Measurements from ENCODE around the gene KHDC4.

Gene KHDC4

DNA sequence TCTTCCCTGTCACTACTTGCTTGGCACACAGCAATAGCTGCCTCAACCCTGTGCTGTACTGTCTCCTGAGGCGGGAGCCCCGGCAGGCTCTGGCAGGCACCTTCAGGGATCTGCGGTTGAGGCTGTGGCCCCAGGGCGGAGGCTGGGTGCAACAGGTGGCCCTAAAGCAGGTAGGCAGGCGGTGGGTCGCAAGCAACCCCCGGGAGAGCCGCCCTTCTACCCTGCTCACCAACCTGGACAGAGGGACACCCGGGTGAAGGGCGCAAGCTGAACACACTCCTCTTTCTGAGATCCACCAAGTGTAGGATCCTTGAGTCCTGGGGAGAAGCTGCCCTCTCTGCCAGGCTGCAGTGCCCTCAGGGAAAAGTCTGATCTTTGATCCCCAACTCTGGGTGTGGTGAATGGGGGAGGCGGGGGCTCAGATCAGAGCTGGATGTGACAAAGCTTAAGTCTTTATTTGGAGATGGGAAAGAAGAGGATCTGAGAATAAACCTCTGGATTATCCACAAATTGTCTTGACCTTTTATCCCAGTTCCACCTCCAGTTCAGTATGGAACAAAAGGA is 8.4 kb upstream of the KHDC4 start:
- no peak overlapping the region for H3K4me3 ChIP-seq (ENCODE audit: low read depth, low read length)
- TF ChIP-seq, protein P1, sequence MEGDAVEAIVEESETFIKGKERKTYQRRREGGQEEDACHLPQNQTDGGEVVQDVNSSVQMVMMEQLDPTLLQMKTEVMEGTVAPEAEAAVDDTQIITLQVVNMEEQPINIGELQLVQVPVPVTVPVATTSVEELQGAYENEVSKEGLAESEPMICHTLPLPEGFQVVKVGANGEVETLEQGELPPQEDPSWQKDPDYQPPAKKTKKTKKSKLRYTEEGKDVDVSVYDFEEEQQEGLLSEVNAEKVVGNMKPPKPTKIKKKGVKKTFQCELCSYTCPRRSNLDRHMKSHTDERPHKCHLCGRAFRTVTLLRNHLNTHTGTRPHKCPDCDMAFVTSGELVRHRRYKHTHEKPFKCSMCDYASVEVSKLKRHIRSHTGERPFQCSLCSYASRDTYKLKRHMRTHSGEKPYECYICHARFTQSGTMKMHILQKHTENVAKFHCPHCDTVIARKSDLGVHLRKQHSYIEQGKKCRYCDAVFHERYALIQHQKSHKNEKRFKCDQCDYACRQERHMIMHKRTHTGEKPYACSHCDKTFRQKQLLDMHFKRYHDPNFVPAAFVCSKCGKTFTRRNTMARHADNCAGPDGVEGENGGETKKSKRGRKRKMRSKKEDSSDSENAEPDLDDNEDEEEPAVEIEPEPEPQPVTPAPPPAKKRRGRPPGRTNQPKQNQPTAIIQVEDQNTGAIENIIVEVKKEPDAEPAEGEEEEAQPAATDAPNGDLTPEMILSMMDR (IDR thresholded peaks at IDR 0.05; ENCODE audit: low read depth, low read length, missing control alignments) = no peak
- in situ Hi-C loops (cut with HindIII; ENCODE audit: low sequenced_read_pairs) = no loop called here
- no peak for DNase-seq (ENCODE audit: low read depth)

DNA sequence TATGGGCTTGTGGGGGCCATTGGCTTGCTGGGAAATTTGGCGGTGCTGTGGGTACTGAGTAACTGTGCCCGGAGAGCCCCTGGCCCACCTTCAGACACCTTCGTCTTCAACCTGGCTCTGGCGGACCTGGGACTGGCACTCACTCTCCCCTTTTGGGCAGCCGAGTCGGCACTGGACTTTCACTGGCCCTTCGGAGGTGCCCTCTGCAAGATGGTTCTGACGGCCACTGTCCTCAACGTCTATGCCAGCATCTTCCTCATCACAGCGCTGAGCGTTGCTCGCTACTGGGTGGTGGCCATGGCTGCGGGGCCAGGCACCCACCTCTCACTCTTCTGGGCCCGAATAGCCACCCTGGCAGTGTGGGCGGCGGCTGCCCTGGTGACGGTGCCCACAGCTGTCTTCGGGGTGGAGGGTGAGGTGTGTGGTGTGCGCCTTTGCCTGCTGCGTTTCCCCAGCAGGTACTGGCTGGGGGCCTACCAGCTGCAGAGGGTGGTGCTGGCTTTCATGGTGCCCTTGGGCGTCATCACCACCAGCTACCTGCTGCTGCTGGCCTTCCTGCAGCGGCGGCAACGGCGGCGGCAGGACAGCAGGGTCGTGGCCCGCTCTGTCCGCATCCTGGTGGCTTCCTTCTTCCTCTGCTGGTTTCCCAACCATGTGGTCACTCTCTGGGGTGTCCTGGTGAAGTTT is 7.8 kb upstream of the KHDC4 start:
- in situ Hi-C loops (cut with HindIII; ENCODE audit: low sequenced_read_pairs) = no loop called here
- no peak overlapping the region for H3K4me3 ChIP-seq (ENCODE audit: low read depth, low read length)
- TF ChIP-seq, protein P1 (IDR thresholded peaks at IDR 0.05; ENCODE audit: low read depth, low read length, missing control alignments) = no peak
- no peak for DNase-seq (ENCODE audit: low read depth)

DNA sequence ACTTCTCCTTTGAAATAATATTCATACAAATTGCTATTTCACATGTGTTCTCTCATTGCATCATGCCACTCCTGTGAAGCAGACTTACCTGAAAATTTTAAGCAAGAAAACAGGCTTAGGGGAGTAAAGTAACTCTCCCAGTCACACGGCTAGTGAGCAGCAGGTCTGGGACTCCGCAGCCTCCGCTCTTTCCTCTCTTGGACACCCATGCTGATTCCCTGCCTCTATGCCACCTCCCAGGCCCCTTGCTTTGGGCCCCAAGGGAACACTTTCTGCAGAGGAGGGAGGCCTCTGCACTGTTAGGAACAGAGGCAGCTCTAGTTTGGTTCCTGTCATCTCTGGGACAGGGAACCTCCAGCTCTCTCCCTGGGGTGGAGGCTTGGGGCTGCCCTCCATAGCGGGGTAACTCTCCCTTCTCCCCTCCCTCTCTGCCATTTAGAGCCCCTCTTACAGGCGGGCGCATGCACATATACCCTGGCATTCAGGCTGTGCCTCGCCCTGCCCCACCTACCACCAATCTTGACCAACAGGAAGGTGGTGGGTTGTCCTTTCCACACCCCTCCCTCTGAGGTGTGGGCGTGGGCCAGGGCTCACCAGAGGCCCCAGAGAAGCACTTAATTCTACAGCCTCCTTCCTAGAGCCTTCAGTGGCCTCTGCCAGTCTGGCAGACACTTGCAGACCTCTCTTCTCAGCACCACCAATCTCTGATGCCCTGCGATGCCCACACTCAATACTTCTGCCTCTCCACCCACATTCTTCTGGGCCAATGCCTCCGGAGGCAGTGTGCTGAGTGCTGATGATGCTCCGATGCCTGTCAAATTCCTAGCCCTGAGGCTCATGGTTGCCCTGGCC is 7.0 kb upstream of the KHDC4 start, which contains the start of gene RXFP4:
Gene RXFP4, plus strand, starts transcription at position 646 of the 852 bp plus-strand sequence. Its CDS starts 72 bp downstream, at position 718.
- H3K4me3 ChIP-seq (ENCODE audit: low read depth, low read length) = no peak within 1 kb of the TSS
- in situ Hi-C loops (cut with HindIII; ENCODE audit: low sequenced_read_pairs) = no loop called here
- TF ChIP-seq, protein P1 (IDR thresholded peaks at IDR 0.05; ENCODE audit: low read depth, low read length, missing control alignments) = no peak
- DNase-seq (ENCODE audit: low read depth) = no peak

DNA sequence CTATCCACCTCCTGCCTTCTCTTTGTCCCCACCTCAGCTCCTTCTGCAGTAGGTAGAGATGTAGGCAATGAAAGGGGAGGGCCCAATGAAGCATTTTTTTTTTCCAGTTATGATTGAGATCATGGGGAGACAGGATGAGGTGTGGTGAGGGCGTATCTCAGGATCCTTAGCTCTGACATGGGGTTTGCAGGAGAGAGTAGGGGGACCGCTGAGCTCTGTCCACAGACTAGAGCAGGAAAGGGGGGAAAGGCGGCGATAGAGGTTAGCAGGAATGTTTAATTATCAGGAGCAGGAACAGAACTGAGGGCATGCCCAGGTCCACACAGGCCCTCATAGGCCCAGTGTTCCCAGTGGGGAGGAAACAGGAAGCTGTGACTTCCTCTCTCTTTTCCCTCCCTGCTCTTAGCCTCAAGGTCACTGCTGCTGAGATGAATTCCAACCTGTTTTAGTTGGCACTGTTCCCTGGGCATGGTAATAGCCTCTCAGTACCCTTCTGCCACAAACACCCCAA is 6.3 kb upstream of the KHDC4 start:
- in situ Hi-C loops (cut with HindIII; ENCODE audit: low sequenced_read_pairs) = no loop called here
- TF ChIP-seq, protein P1 (IDR thresholded peaks at IDR 0.05; ENCODE audit: low read depth, low read length, missing control alignments) = no peak
- DNase-seq (ENCODE audit: low read depth) = peak; percentile 6
- no peak overlapping the region for H3K4me3 ChIP-seq (ENCODE audit: low read depth, low read length)

DNA sequence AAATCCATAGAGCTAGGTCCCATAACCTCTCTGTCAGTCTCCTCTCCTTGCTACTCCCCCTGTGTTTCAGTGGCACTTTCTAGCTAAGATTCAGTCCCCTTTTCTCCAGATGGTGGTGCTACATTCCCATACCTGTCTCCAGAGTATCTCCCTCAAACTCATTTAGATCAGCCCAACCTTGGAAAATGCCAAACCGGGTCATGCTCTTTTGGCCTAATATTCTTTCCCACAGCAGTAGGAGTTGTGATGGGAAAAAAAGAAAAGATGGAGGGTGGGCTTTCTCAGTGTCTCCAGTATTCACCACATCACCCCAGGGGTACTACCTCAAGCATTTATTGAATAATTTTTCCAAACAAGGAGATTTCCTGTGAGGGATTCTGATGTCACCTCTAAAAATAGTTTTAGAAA is 4.0 kb upstream of the KHDC4 start:
- in situ Hi-C loops (cut with HindIII; ENCODE audit: low sequenced_read_pairs) = no loop called here
- no peak overlapping the region for H3K4me3 ChIP-seq (ENCODE audit: low read depth, low read length)
- DNase-seq (ENCODE audit: low read depth) = peak; percentile 75
- TF ChIP-seq, protein P1 (IDR thresholded peaks at IDR 0.05; ENCODE audit: low read depth, low read length, missing control alignments) = peak; percentile 80

DNA sequence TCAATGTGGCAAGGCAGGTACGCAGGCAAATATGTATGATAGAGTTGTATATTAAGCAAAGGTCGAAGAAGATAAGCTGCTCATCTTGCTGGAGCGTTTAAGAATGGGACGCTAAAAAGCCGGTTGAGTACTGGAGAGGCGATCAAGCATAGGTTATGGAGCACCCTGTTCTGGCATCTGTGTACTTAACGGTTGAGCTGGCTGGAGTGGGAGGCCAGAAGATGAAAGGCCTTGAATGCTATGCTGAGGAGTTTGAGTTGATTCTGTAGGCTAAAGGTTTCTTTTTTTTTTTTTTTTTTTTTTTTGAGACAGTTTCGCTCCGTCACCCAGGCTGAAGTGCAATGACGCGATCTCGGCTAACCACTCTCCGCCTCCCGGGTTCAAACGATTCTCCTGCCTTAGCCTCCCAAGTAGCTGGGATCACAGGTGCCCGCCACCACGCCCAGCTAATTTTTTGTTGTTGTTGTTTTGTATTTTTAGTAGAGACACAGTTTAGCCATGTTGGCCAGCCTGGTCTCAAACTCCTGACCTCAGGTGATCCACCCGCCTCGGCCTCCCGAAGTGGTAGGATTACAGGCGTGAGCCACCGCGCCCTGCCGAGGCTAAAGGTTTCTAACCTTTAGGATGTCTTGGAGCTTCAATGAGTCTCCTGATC is 850 bp upstream of the KHDC4 start:
- peak overlapping the region; percentile 98 for H3K4me3 ChIP-seq (ENCODE audit: low read depth, low read length)
- in situ Hi-C loops (cut with HindIII; ENCODE audit: low sequenced_read_pairs) = no loop called here
- no peak for DNase-seq (ENCODE audit: low read depth)
- TF ChIP-seq, protein P1 (IDR thresholded peaks at IDR 0.05; ENCODE audit: low read depth, low read length, missing control alignments) = no peak

Measured in astrocyte of the cerebellum (primary cell).